Motor neuron (in vitro differentiated cells): ENCODE data around the gene OPRD1. TPM values are rescaled to one million over a fixed set of nuclear protein-coding genes. Genes with fewer than 3 reads are reported as not detected.
"Not testable (repeated sequence)": the region's sequence is repeated elsewhere in the genome, so short reads cannot be mapped to it uniquely, and the experiment has no call there.

Experiments
- ATAC-seq, 8 experiments: fragments of 200-7000 bp; cut with Tn5 transposase; replicated peaks in 6 of 8; 2 replicates each; pipeline ENCODE4 v1.8.0; 2021; ENCODE audit warnings: mild to moderate bottlenecking in 8 of 8, moderate library complexity in 8 of 8
- H3K27ac ChIP-seq, 2 donors: fragments of 250-450 bp; sonication (Bioruptor Pico); 2 replicates each; pipeline ENCODE4 v1.9.0; 2021; ENCODE audit warnings: antibody characterized with exemption in 2 of 2, mild to moderate bottlenecking in 2 of 2, moderate library complexity in 1 of 2
- H3K4me1 ChIP-seq, 2 donors: fragments of 250-450 bp; sonication (Bioruptor Pico); replicated peaks in 1 of 2; 2 replicates each; pipeline ENCODE4 v1.6.1; 2021; ENCODE audit warnings: antibody characterized with exemption in 2 of 2, mild to moderate bottlenecking in 2 of 2, moderate library complexity in 1 of 2
- H3K4me3 ChIP-seq, 5 donors: fragments of 250-450 bp; sonication (Bioruptor Pico); 2 replicates each; pipeline ENCODE4 v1.9.0; 2021; ENCODE audit warnings: antibody characterized with exemption in 5 of 5, mild to moderate bottlenecking in 5 of 5, moderate library complexity in 4 of 5
- WGBS, 10 experiments: fragments of 450-650 bp; shearing (Covaris generic); methylation state at CpG; one replicate each; pipeline ENCODE4 v1.0.0; 2022; 5-methylcytosine and 5-hydroxymethylcytosine counted together
- in situ Hi-C, 9 experiments: fragments of 400-800 bp; cut with MboI; loops; one replicate each; pipeline ENCODE4 v1.15.0; 2021; ENCODE audit warnings: low sequenced_read_pairs in 9 of 9, low pct_unique_long_range_greater_than_20kb in 2 of 9; ENCODE audit not compliant: unreplicated experiment in 9 of 9
- total RNA-seq, 8 experiments: library from RNA; unstranded; fragments of 300-600 nt; gene quantifications; 2 replicates each; pipeline versions ENCODE4 v1.2.3 to v1.2.4, GENCODE V29; 2022

OPRD1 gene
- total RNA-seq, 8 experiments from 2014 or later: 0.10 to 1.2 (median 0.22) TPM

GRCh38 chr1:28832966-28833365 lies 21.0 kb downstream of the OPRD1 start:
- WGBS, 10 experiments: 28 to 81% (median 72%) methylated on average over 1 to 4 of the region's 4 CpGs; no CpG with 5 or more reads in 2 of the 10 experiments
- peaks cover 0 to 3% of the 10 kb centered on the region in 2 donors for H3K4me1 ChIP-seq
- no peak for ATAC-seq
- H3K4me3 ChIP-seq: no peak overlapping the region
- in situ Hi-C loops: no loop called here
- no peak overlapping the region for H3K27ac ChIP-seq

GRCh38 chr1:28833381-28833780 lies 21.4 kb downstream of the OPRD1 start:
- in situ Hi-C loops: no loop called here
- ATAC-seq: no peak
- Histone ChIP-seq H3K4me1 (peaks cover 0 to 3% of the 10 kb centered on the region in 2 donors), H3K27ac (no peak overlapping the region), H3K4me3 (no peak overlapping the region)
- WGBS, 10 experiments: 0 to 86% (median 79%) methylated on average over 1 to 7 of the region's 7 CpGs; no CpG with 5 or more reads in 4 of the 10 experiments

GRCh38 chr1:28835237-28835650 lies 23.3 kb downstream of the OPRD1 start:
- peak in 3 of 8 experiments; percentile 21 to 42 (median 33) for ATAC-seq
- H3K27ac ChIP-seq: no peak overlapping the region
- in situ Hi-C loops: no loop called here
- no peak overlapping the region for H3K4me3 ChIP-seq
- peaks cover 0 to 3% of the 10 kb centered on the region in 2 donors for H3K4me1 ChIP-seq
- 0 to 93% (median 40%) methylated on average over 1 to 4 of the region's 4 CpGs; no CpG with 5 or more reads in 3 of the 10 experiments for WGBS, 10 experiments

GRCh38 chr1:28836421-28836956 lies 24.5 kb downstream of the OPRD1 start:
- 25 to 97% (median 85%) methylated on average over 4 to 12 of the region's 15 CpGs for WGBS, 10 experiments
- Histone ChIP-seq H3K4me3 (no peak overlapping the region), H3K27ac (no peak overlapping the region), H3K4me1 (peaks cover 0 to 3% of the 10 kb centered on the region in 2 donors)
- in situ Hi-C loops: no loop called here
- ATAC-seq: no peak

GRCh38 chr1:28840928-28841544 lies 29.1 kb downstream of the OPRD1 start:
- in situ Hi-C loops: no loop called here
- H3K4me3 ChIP-seq: no peak overlapping the region
- no peaks in the 10 kb centered on the region for H3K4me1 ChIP-seq
- H3K27ac ChIP-seq: no peak overlapping the region
- 6 to 100% (median 75%) methylated on average over 2 to 5 of the region's 8 CpGs; no CpG with 5 or more reads in 1 of the 10 experiments for WGBS, 10 experiments
- ATAC-seq: no peak

GRCh38 chr1:28845786-28846543 lies 34.0 kb downstream of the OPRD1 start:
- Histone ChIP-seq H3K4me1 (no peaks in the 10 kb centered on the region), H3K4me3 (no peak overlapping the region), H3K27ac (no peak overlapping the region)
- in situ Hi-C loops: no loop called here
- peak in 1 of 8 experiments; percentile 60 for ATAC-seq
- WGBS, 10 experiments: 54 to 87% (median 69%) methylated on average over 2 to 8 of the region's 8 CpGs; no CpG with 5 or more reads in 1 of the 10 experiments

GRCh38 chr1:28847207-28847606 lies 35.2 kb downstream of the OPRD1 start:
- H3K27ac ChIP-seq, H3K4me3 ChIP-seq, H3K4me1 ChIP-seq, ATAC-seq, in situ Hi-C loops: not testable (repeated sequence)
- WGBS, 10 experiments: 13 to 100% (median 68%) methylated on average over 1 to 5 of the region's 6 CpGs; no CpG with 5 or more reads in 4 of the 10 experiments

GRCh38 chr1:28848416-28848815 lies 36.4 kb downstream of the OPRD1 start:
- ATAC-seq: no peak
- 50 to 95% (median 63%) methylated on average over 1 to 3 of the region's 3 CpGs; no CpG with 5 or more reads in 1 of the 10 experiments for WGBS, 10 experiments
- in situ Hi-C loops: no loop called here

GRCh38 chr1:28853093-28853742 lies 41.2 kb downstream of the OPRD1 start:
- in situ Hi-C loops: no loop called here
- peaks cover 0 to 10% of the 10 kb centered on the region in 2 donors for H3K4me1 ChIP-seq
- 0 to 89% (median 66%) methylated on average over 1 to 3 of the region's 3 CpGs for WGBS, 10 experiments
- no peak overlapping the region for H3K4me3 ChIP-seq
- no peak for ATAC-seq
- H3K27ac ChIP-seq: no peak overlapping the region

More at GRCh38 chr1:28848416-28848815, 36.4 kb downstream of the OPRD1 start:
- no peak overlapping the region for H3K4me3 ChIP-seq
- no peak overlapping the region for H3K27ac ChIP-seq
- H3K4me1 ChIP-seq: no peaks in the 10 kb centered on the region

GRCh38 chr1:28854406-28854805 lies 42.4 kb downstream of the OPRD1 start:
- H3K4me3 ChIP-seq, H3K27ac ChIP-seq, in situ Hi-C loops, ATAC-seq: not testable (repeated sequence)
- peaks cover 4 to 15% of the 10 kb centered on the region in 2 donors for H3K4me1 ChIP-seq
- 80 to 81% (median 80%) methylated on average over 1 to 6 of the region's 7 CpGs; no CpG with 5 or more reads in 7 of the 10 experiments for WGBS, 10 experiments

GRCh38 chr1:28855046-28855445 lies 43.1 kb downstream of the OPRD1 start:
- 57 to 100% (median 79%) methylated on average over 1 to 8 of the region's 8 CpGs; no CpG with 5 or more reads in 3 of the 10 experiments for WGBS, 10 experiments
- in situ Hi-C loops: no loop called here
- H3K4me1 ChIP-seq: peaks cover 11 to 22% of the 10 kb centered on the region in 2 donors

GRCh38 chr1:28855469-28855951 lies 43.5 kb downstream of the OPRD1 start:
- ATAC-seq: peak; percentile 14 to 59 (median 42)
- peaks cover 14 to 24% of the 10 kb centered on the region in 2 donors for H3K4me1 ChIP-seq
- H3K27ac ChIP-seq: peak overlapping the region in 1 of 2 donors; percentile 23
- 0 to 51% (median 40%) methylated on average over 1 to 7 of the region's 12 CpGs; no CpG with 5 or more reads in 3 of the 10 experiments for WGBS, 10 experiments
- in situ Hi-C loops: no loop called here
- H3K4me3 ChIP-seq: no peak overlapping the region

More at GRCh38 chr1:28855046-28855445, 43.1 kb downstream of the OPRD1 start:
- Histone ChIP-seq H3K27ac (no peak overlapping the region), H3K4me3 (no peak overlapping the region)
- no peak for ATAC-seq
